GM12878 (cell line): Measurements from ENCODE around the gene ZMYND15. TPM values are rescaled to one million over a fixed set of nuclear protein-coding genes. Genes with fewer than 3 reads are reported as not detected.

Source experiments
- ELK1 ChIP-seq: IDR thresholded peaks from 2 replicates; pipeline ENCODE4 v1.6.1; 2012; ENCODE audit warnings: low read depth, low read length, improper control_type of control experiment
- HCFC1 ChIP-seq: fragments of 150-350 bp; IDR thresholded peaks from 2 replicates; pipeline ENCODE4 v1.6.1; 2014; ENCODE audit warnings: low read length
- JUND ChIP-seq: IDR thresholded peaks from 2 replicates; pipeline ENCODE4 v1.6.1; 2012; ENCODE audit warnings: low read depth, mild to moderate bottlenecking, low read length, improper control_type of control experiment, moderate library complexity
- KLF5 ChIP-seq: fragments of 450-650 bp; IDR thresholded peaks from 2 replicates; pipeline ENCODE4 v1.6.1; 2014; ENCODE audit warnings: mild to moderate bottlenecking; ENCODE audit not compliant: partially characterized antibody
- MEF2B ChIP-seq: fragments of 450-650 bp; IDR thresholded peaks from 2 replicates; pipeline ENCODE4 v1.6.1; 2018; ENCODE audit warnings: mild to moderate bottlenecking, moderate library complexity; ENCODE audit not compliant: partially characterized antibody, poor library complexity, severe bottlenecking
- NFXL1 ChIP-seq: fragments of 450-650 bp; IDR thresholded peaks from 2 replicates; pipeline ENCODE4 v1.6.1; 2017; ENCODE audit warnings: antibody characterized with exemption, mild to moderate bottlenecking, borderline replicate concordance
- NKRF ChIP-seq: fragments of 450-650 bp; conservative IDR thresholded peaks from 2 replicates; pipeline ENCODE4 v1.6.1; 2017; ENCODE audit warnings: mild to moderate bottlenecking, moderate library complexity
- POLR2AphosphoS5 ChIP-seq: IDR thresholded peaks from 2 replicates; pipeline ENCODE4 v1.6.1; 2011; ENCODE audit warnings: mild to moderate bottlenecking, low read length, inconsistent platforms
- PRDM15 ChIP-seq: fragments of 450-650 bp; formaldehyde crosslinking; IDR thresholded peaks from 2 replicates; pipeline ENCODE4 v1.4.0; 2020; ENCODE audit warnings: mild to moderate bottlenecking, moderate library complexity
- RCOR1 ChIP-seq: conservative IDR thresholded peaks from 2 replicates; pipeline ENCODE4 v1.6.1; 2012; ENCODE audit warnings: low read depth, low read length, improper control_type of control experiment
- polyA plus RNA-seq, 11 experiments: library from polyadenylated mRNA; depleted of rRNA in 4 of 11; unstranded in 6 of 11; stranded (reverse) in 5 of 11; fragments of >200 nt; fragmentation: Nextera tagmentation in 4 of 11; fragmentation: Illumina TruSeq in 1 of 11; extraction: Ambion mirVana in 4 of 11; extraction: Trizol in 1 of 11; gene quantifications; 1 replicate in 1 of 11; 2 replicates in 10 of 11; pipeline versions ENCODE4 v1.2.1 to v1.2.3, GENCODE V29; 2011 to 2016; ENCODE audit warnings: inconsistent platforms in 2 of 11, missing spikeins in 2 of 11, low read depth in 1 of 11
- total RNA-seq, 4 experiments: library from RNA; depleted of rRNA in 3 of 4; stranded (reverse); fragments of >200 nt in 3 of 4; fragmentation: Illumina TruSeq in 1 of 4; extraction: Trizol in 1 of 4; gene quantifications; 2 replicates each; pipeline versions ENCODE4 v1.2.1 to v1.2.3, GENCODE V29; 2013 to 2021

Gene ZMYND15
- total and polyA plus RNA-seq, 10 of the 15 experiments (the other 5 are each of a cell fraction or from before 2014, with no cell fraction given), result 0.03 to 0.17 (median 0.06) TPM; not detected in 4

- TF ChIP-seq ELK1 (no peak), RCOR1 (no peak), POLR2AphosphoS5 (no peak), PRDM15 (CRISPR knock-in tag) (no peak), NKRF (0 out of 2 replicates have a peak, but pooled peaks have one; percentile 32), MEF2B (peak; percentile 92), JUND (no peak), KLF5 (no peak), NFXL1 (no peak), HCFC1 (no peak)
Observed at GRCh38 chr17:4710693-4711634, 28.7 kb upstream of the ZMYND15 start (continued).
